B cell (primary cell): Measurements from ENCODE around the gene DNAH3. TPM values are rescaled to one million over a fixed set of nuclear protein-coding genes. Genes with fewer than 3 reads are reported as not detected.
A peak's percentile ranks its signal among the peaks of the same experiment; 100 is the strongest.

Experiments used
- ATAC-seq: fragments of 200-7000 bp; cut with Tn5 transposase; one replicate; pipeline ENCODE4 v1.10.0; 2021; ENCODE audit warnings: low read depth, mild to moderate bottlenecking, moderate number of reproducible peaks, moderate library complexity
- CTCF ChIA-PET: fragments of 350-600 bp; sonication (Branson Sonifier 250); formaldehyde crosslinking; loops from one replicate; lab custom pipeline; 2021; ENCODE audit warnings: antibody characterized with exemption, inconsistent platforms; lab: Charles Lee
- POLR2A ChIA-PET: fragments of 350-600 bp; sonication (Branson Sonifier 250); formaldehyde crosslinking; loops from one replicate; lab custom pipeline; 2021; ENCODE audit warnings: antibody characterized with exemption; lab: Charles Lee
- DNase-seq: peaks from one replicate; pipeline ENCODE4 v3.0.0; 2013
- H2AFZ ChIP-seq: 2 replicates; pipeline ENCODE4 v1.6.1; 2012; ENCODE audit warnings: mild to moderate bottlenecking, low read depth, low read length; ENCODE audit not compliant: insufficient read depth, poor library complexity, severe bottlenecking
- H3K27ac ChIP-seq, 2 donors: 1 replicate in 1 of 2; 2 replicates in 1 of 2; pipeline ENCODE4 v1.5.1; 2012 to 2013; ENCODE audit warnings: low read length in 2 of 2, mild to moderate bottlenecking in 2 of 2, moderate library complexity in 1 of 2
- H3K27me3 ChIP-seq, 4 experiments: fragments of 200-600 bp in 1 of 4; sonication (generic) in 1 of 4; replicated peaks in 1 of 4; 1 replicate in 2 of 4; 2 replicates in 2 of 4; pipeline versions ENCODE4 v1.6.1 to v1.7.0; 2013 to 2016; ENCODE audit warnings: low read length in 3 of 4, mild to moderate bottlenecking in 2 of 4, mixed read lengths in 1 of 4, moderate library complexity in 1 of 4; ENCODE audit not compliant: insufficient read depth in 4 of 4, control insufficient read depth in 3 of 4; ENCODE audit errors: control extremely low read depth in 1 of 4
- H3K36me3 ChIP-seq, 2 experiments: replicated peaks in 1 of 2; 1 replicate in 1 of 2; 2 replicates in 1 of 2; pipeline versions ENCODE4 v1.6.1 to v1.7.1; 2013; ENCODE audit warnings: low read length in 1 of 2; ENCODE audit not compliant: insufficient read depth in 2 of 2, control insufficient read depth in 1 of 2; ENCODE audit errors: control extremely low read depth in 1 of 2, extremely low read depth in 1 of 2
- H3K4me1 ChIP-seq, 2 donors: fragments of 200-600 bp in 1 of 2; sonication (generic) in 1 of 2; 1 replicate in 1 of 2; 2 replicates in 1 of 2; pipeline versions ENCODE4 v1.5.1 to v1.6.1; 2013 to 2017; ENCODE audit warnings: low read length in 2 of 2; ENCODE audit not compliant: control insufficient read depth in 2 of 2, insufficient read depth in 2 of 2
- H3K4me2 ChIP-seq: replicated peaks from 2 replicates; pipeline ENCODE3; 2012; ENCODE audit warnings: mild to moderate bottlenecking, low read depth, low read length; ENCODE audit not compliant: poor library complexity, severe bottlenecking
- H3K4me3 ChIP-seq, 5 experiments: fragments of 200-600 bp in 1 of 5; sonication (generic) in 1 of 5; 1 replicate in 3 of 5; 2 replicates in 2 of 5; pipeline versions ENCODE4 v1.5.1 to v1.7.0; 2011 to 2016; ENCODE audit warnings: low read length in 4 of 5, mild to moderate bottlenecking in 4 of 5, low read depth in 2 of 5, control low read depth in 1 of 5, moderate library complexity in 1 of 5; ENCODE audit not compliant: insufficient read depth in 1 of 5; ENCODE audit errors: control extremely low read depth in 1 of 5, extremely low read depth in 1 of 5
- H3K79me2 ChIP-seq: fragments of 200-600 bp; sonication (generic); one replicate; pipeline ENCODE4 v1.6.0; 2016; ENCODE audit warnings: low read length; ENCODE audit not compliant: control insufficient read depth, insufficient read depth
- H3K9ac ChIP-seq: fragments of 200-600 bp; sonication (generic); 2 replicates; pipeline ENCODE4 v1.6.1; 2017; ENCODE audit warnings: mild to moderate bottlenecking, low read length, moderate library complexity
- H3K9me3 ChIP-seq, 3 donors: one replicate each; pipeline versions ENCODE4 v1.6.1 to v1.7.1; 2013; ENCODE audit warnings: low read length in 2 of 3; ENCODE audit not compliant: control insufficient read depth in 2 of 3, insufficient read depth in 1 of 3; ENCODE audit errors: control extremely low read depth in 1 of 3
- H4K20me1 ChIP-seq: 2 replicates; pipeline ENCODE4 v1.6.0; 2012; ENCODE audit warnings: mild to moderate bottlenecking, low read length; ENCODE audit not compliant: insufficient read depth, control insufficient read depth, poor library complexity, severe bottlenecking
- H3K27ac Mint-ChIP-seq: one replicate; pipeline ENCODE4 v1.8.0; 2021; ENCODE audit warnings: mixed read lengths
- H3K27me3 Mint-ChIP-seq: one replicate; pipeline ENCODE4 v1.8.0; 2021; ENCODE audit warnings: mixed read lengths
- H3K4me1 Mint-ChIP-seq: one replicate; pipeline ENCODE4 v1.8.0; 2021; ENCODE audit warnings: mixed read lengths
- H3K4me3 Mint-ChIP-seq: one replicate; pipeline ENCODE4 v1.8.0; 2021; ENCODE audit warnings: mixed read lengths
- H3K9me3 Mint-ChIP-seq: one replicate; pipeline ENCODE4 v1.8.0; 2022; ENCODE audit warnings: mixed read lengths; ENCODE audit not compliant: insufficient read depth
- EZH2 ChIP-seq: IDR thresholded peaks from 2 replicates; pipeline ENCODE4 v1.6.1; 2012; ENCODE audit warnings: borderline replicate concordance, low read depth, mild to moderate bottlenecking, moderate library complexity, low read length; ENCODE audit not compliant: insufficient read depth, poor library complexity, severe bottlenecking
- WGBS: methylation state at CpG from one replicate; pipeline ENCODE4 v1.1.5; 2013; ENCODE audit warnings: missing lambda C conversion rate; ENCODE audit not compliant: insufficient coverage; 5-methylcytosine and 5-hydroxymethylcytosine counted together
- intact Hi-C: fragments of 100-400 bp; cut with micrococcal nuclease; formaldehyde crosslinking; loops from one replicate; pipeline ENCODE4 v1.10.0; 2022
- polyA plus RNA-seq: library from polyadenylated mRNA; depleted of rRNA; stranded (reverse); fragments of >200 nt; gene quantifications from 2 replicates; pipeline ENCODE4 v1.2.3, GENCODE V29; 2012
- total RNA-seq, 2 donors: library from RNA; stranded (reverse); fragments of 120-200 nt in 1 of 2; gene quantifications; 1 replicate in 1 of 2; 2 replicates in 1 of 2; pipeline versions ENCODE4 v1.2.3 to v1.2.4, GENCODE V29; 2013 to 2022
- TF ChIP-seq, protein P1 (sequence below): fragments of 200-600 bp; IDR thresholded peaks from one replicate; pipeline ENCODE4 v1.8.0; 2022; ENCODE audit warnings: antibody characterized with exemption, mild to moderate bottlenecking

DNAH3 gene
- total and polyA plus RNA-seq, 2 donors (not counting 1 experiment from before 2014, with no cell fraction given) = not detected

DNA sequence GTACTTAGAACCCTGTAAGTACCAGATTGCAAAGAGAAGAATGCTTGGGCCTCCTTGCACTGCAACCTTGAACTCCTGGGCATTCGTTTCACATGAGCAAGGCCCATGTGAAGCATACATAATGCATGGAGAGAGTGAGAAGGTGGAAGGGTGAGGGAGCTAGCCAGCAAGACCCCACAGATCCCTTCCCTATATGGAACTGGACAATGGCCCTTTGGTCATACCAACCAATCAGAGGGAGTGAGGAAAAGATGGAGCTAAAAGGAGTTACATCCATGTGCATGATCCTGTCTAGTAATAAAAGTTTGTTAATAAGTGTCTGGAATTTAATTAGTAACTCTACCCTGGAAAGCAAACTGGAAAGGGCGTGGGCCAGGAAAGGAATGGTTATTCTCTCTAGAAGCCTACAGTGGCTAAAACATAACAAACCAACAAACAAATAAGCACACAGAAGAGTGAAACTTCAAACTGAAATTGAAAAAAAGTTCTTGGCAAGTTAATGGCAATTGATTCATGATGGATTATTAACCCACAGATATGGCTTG, 29.6 kb downstream of the DNAH3 start:
- H3K4me3 ChIP-seq = no peak overlapping the region
- no peak overlapping the region for H2AFZ ChIP-seq
- H3K9me3 Mint-ChIP-seq = peaks cover 2% of the 10 kb centered on the region
- WGBS = 63% methylated on average over 1 of the region's 2 CpGs
- no peak for DNase-seq
- TF ChIP-seq, protein P1, sequence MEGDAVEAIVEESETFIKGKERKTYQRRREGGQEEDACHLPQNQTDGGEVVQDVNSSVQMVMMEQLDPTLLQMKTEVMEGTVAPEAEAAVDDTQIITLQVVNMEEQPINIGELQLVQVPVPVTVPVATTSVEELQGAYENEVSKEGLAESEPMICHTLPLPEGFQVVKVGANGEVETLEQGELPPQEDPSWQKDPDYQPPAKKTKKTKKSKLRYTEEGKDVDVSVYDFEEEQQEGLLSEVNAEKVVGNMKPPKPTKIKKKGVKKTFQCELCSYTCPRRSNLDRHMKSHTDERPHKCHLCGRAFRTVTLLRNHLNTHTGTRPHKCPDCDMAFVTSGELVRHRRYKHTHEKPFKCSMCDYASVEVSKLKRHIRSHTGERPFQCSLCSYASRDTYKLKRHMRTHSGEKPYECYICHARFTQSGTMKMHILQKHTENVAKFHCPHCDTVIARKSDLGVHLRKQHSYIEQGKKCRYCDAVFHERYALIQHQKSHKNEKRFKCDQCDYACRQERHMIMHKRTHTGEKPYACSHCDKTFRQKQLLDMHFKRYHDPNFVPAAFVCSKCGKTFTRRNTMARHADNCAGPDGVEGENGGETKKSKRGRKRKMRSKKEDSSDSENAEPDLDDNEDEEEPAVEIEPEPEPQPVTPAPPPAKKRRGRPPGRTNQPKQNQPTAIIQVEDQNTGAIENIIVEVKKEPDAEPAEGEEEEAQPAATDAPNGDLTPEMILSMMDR = no peak
- TF ChIP-seq EZH2 = no peak
- no peak overlapping the region for H3K27ac ChIP-seq
- no peaks in the 10 kb centered on the region for H3K27me3 Mint-ChIP-seq
- H4K20me1 ChIP-seq = no peaks in the 10 kb centered on the region
- ChIA-PET CTCF (no interaction called here), POLR2A (interaction anchor here (0.7 kb wide), 1 partner anchor 72 kb away, joined by 4 read pairs; no protein-coding TSS in a partner anchor)
- H3K4me2 ChIP-seq = no peak overlapping the region
- H3K36me3 ChIP-seq = no peaks in the 10 kb centered on the region
- no peaks in the 10 kb centered on the region for H3K79me2 ChIP-seq
- no peak overlapping the region for H3K9ac ChIP-seq
- no peak for ATAC-seq
- peaks cover 7 to 8% of the 10 kb centered on the region in 2 donors for H3K4me1 ChIP-seq
- H3K27me3 ChIP-seq = no peaks in the 10 kb centered on the region
- no peak overlapping the region for H3K27ac Mint-ChIP-seq
- H3K4me1 Mint-ChIP-seq = peaks cover 15% of the 10 kb centered on the region
- intact Hi-C loops = no loop called here
- H3K9me3 ChIP-seq = peaks cover 0 to 12% (median 3%) of the 10 kb centered on the region in 3 donors
- no peak overlapping the region for H3K4me3 Mint-ChIP-seq

DNA sequence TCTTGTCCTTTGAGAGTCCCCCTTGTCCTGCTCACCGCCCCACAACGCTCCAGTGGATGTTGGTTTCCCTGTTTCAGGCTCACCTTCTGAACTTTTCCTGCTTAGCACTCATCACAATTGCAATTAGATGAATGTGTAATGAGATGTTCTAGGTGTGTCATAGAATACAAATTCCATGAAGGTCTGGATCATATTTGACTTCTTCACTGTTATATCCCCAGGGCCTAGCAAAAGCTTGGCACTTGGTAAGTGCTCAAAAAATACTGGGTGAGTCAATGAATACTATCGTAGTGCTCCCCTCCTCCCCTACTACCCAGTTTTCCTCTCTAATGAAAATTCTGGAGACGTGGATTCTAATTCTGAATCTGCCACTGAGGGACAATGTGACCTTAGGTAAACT, 33.1 kb downstream of the DNAH3 start:
- DNase-seq (no peak), ATAC-seq (no peak)
- Histone ChIP-seq H3K9ac (no peak overlapping the region), H3K27ac (no peak overlapping the region), H3K4me1 (peaks cover 9 to 12% of the 10 kb centered on the region in 2 donors), H2AFZ (no peak overlapping the region), H3K4me2 (no peak overlapping the region), H4K20me1 (no peaks in the 10 kb centered on the region), H3K9me3 (peaks cover 0 to 13% (median 5%) of the 10 kb centered on the region in 3 donors), H3K4me3 (no peak overlapping the region), H3K27me3 (peaks cover 0 to 1% (median 0%) of the 10 kb centered on the region in 4 experiments), H3K36me3 (no peaks in the 10 kb centered on the region), H3K79me2 (no peaks in the 10 kb centered on the region)
- peaks cover 2% of the 10 kb centered on the region for H3K9me3 Mint-ChIP-seq
- TF ChIP-seq EZH2 = no peak
- TF ChIP-seq, protein P1 = no peak
- intact Hi-C loops = no loop called here
- ChIA-PET CTCF (no interaction called here), POLR2A (no interaction called here)
- 92% methylated on average over 2 of the region's 4 CpGs for WGBS
- peak overlapping the region; percentile 43 for H3K4me3 Mint-ChIP-seq
- peaks cover 16% of the 10 kb centered on the region for H3K4me1 Mint-ChIP-seq
- no peaks in the 10 kb centered on the region for H3K27me3 Mint-ChIP-seq
- H3K27ac Mint-ChIP-seq = peak overlapping the region; percentile 21
